Measurements from ENCODE around the gene KRTAP5-2.
"Not testable (repeated sequence)": the region's sequence is repeated elsewhere in the genome, so short reads cannot be mapped to it uniquely, and the experiment has no call there.

KRTAP5-2 gene

GRCh38 chr11:1597994-1598380, at the start of gene KRTAP5-2:
Gene KRTAP5-2, minus strand, starts transcription at chr11:1598294. Its CDS starts 44 bp downstream, at chr11:1598250.
- DNase-seq (ENCODE audit: low read depth in 2 of 2), result no peak

- not testable (repeated sequence) for DNase-seq (ENCODE audit: low read depth in 2 of 2)
These were observed 48.4 kb upstream of the KRTAP5-2 start for GRCh38 chr11:1646540-1646939.

GRCh38 chr11:1645357-1645821, 47.3 kb upstream of the KRTAP5-2 start:
- no peak for DNase-seq (ENCODE audit: low read depth in 2 of 2)

GRCh38 chr11:1644601-1645356, 46.7 kb upstream of the KRTAP5-2 start:
- no peak for DNase-seq (ENCODE audit: low read depth in 2 of 2)

GRCh38 chr11:1643146-1643690, 45.1 kb upstream of the KRTAP5-2 start:
- no peak for DNase-seq (ENCODE audit: low read depth in 2 of 2)

GRCh38 chr11:1642288-1643145, 44.4 kb upstream of the KRTAP5-2 start:
- DNase-seq (ENCODE audit: low read depth in 2 of 2), result no peak

- no peak for DNase-seq (ENCODE audit: low read depth in 2 of 2)
These were observed 43.0 kb upstream of the KRTAP5-2 start for GRCh38 chr11:1641096-1641495.

- no peak for DNase-seq (ENCODE audit: low read depth in 2 of 2)
These were observed 42.2 kb upstream of the KRTAP5-2 start for GRCh38 chr11:1640076-1640946.

GRCh38 chr11:1639666-1640065, 41.6 kb upstream of the KRTAP5-2 start:
- no peak for DNase-seq (ENCODE audit: low read depth in 2 of 2)

GRCh38 chr11:1639102-1639620, 41.1 kb upstream of the KRTAP5-2 start:
- DNase-seq (ENCODE audit: low read depth in 2 of 2), result no peak

GRCh38 chr11:1638344-1638743, 40.2 kb upstream of the KRTAP5-2 start:
- DNase-seq (ENCODE audit: low read depth in 2 of 2), result no peak

- DNase-seq (ENCODE audit: low read depth in 2 of 2), result no peak
These were observed 39.5 kb upstream of the KRTAP5-2 start for GRCh38 chr11:1637628-1638027.

- DNase-seq (ENCODE audit: low read depth in 2 of 2), result no peak
These were observed 38.3 kb upstream of the KRTAP5-2 start for GRCh38 chr11:1636291-1636950.

- DNase-seq (ENCODE audit: low read depth in 2 of 2), result no peak
These were observed 35.8 kb upstream of the KRTAP5-2 start for GRCh38 chr11:1633864-1634263.

- no peak for DNase-seq (ENCODE audit: low read depth in 2 of 2)
These were observed 34.1 kb upstream of the KRTAP5-2 start for GRCh38 chr11:1632053-1632714.

GRCh38 chr11:1631066-1631568, 33.0 kb upstream of the KRTAP5-2 start:
- DNase-seq (ENCODE audit: low read depth in 2 of 2), result no peak

GRCh38 chr11:1630271-1630670, 32.2 kb upstream of the KRTAP5-2 start:
- DNase-seq (ENCODE audit: low read depth in 2 of 2), result no peak

GRCh38 chr11:1629326-1630185, 31.5 kb upstream of the KRTAP5-2 start, which contains the start of gene KRTAP5-5:
Gene KRTAP5-5, plus strand, starts transcription at chr11:1629775. Its CDS starts 66 bp downstream, at chr11:1629841.
- no peak for DNase-seq (ENCODE audit: low read depth in 2 of 2)
